ENCODE results near the gene HBG1.

The HBG1 gene

GRCh38 chr11:5242208-5242607 lies 7.4 kb downstream of the HBG1 start:
- no peak for TF ChIP-seq SIN3A (IDR thresholded peaks at IDR 0.05; ENCODE audit: borderline replicate concordance, insufficient read depth, low read length)
- no peak for TF ChIP-seq TAF1 (IDR thresholded peaks at IDR 0.05; ENCODE audit: borderline replicate concordance, insufficient read depth, low read length)
- TF ChIP-seq POLR2AphosphoS5 (IDR thresholded peaks at IDR 0.05; ENCODE audit: low read depth, low read length) = no peak
- TF ChIP-seq REST (IDR thresholded peaks at IDR 0.05; ENCODE audit: insufficient read depth in 1 of 2, low read depth in 2 of 2, low read length in 2 of 2) = no peak
- no peak for TF ChIP-seq FOXP2 (optimal IDR thresholded peaks at IDR 0.05; ENCODE audit: borderline replicate concordance, extremely low read depth, extremely low read length, insufficient read depth)

- no peak for TF ChIP-seq POLR2AphosphoS5 (IDR thresholded peaks at IDR 0.05; ENCODE audit: low read depth, low read length)
- no peak for TF ChIP-seq REST (IDR thresholded peaks at IDR 0.05; ENCODE audit: insufficient read depth in 1 of 2, low read depth in 2 of 2, low read length in 2 of 2)
- no peak for TF ChIP-seq FOXP2 (optimal IDR thresholded peaks at IDR 0.05; ENCODE audit: borderline replicate concordance, extremely low read depth, extremely low read length, insufficient read depth)
- TF ChIP-seq TAF1 (IDR thresholded peaks at IDR 0.05; ENCODE audit: borderline replicate concordance, insufficient read depth, low read length) = no peak
- no peak for TF ChIP-seq SIN3A (IDR thresholded peaks at IDR 0.05; ENCODE audit: borderline replicate concordance, insufficient read depth, low read length)
Measured at GRCh38 chr11:5241458-5241857, 8.2 kb downstream of the HBG1 start.

- no peak for TF ChIP-seq SIN3A (IDR thresholded peaks at IDR 0.05; ENCODE audit: borderline replicate concordance, insufficient read depth, low read length)
- no peak for TF ChIP-seq FOXP2 (optimal IDR thresholded peaks at IDR 0.05; ENCODE audit: borderline replicate concordance, extremely low read depth, extremely low read length, insufficient read depth)
- no peak for TF ChIP-seq POLR2AphosphoS5 (IDR thresholded peaks at IDR 0.05; ENCODE audit: low read depth, low read length)
- TF ChIP-seq REST (IDR thresholded peaks at IDR 0.05; ENCODE audit: insufficient read depth in 1 of 2, low read depth in 2 of 2, low read length in 2 of 2) = no peak
- TF ChIP-seq TAF1 (IDR thresholded peaks at IDR 0.05; ENCODE audit: borderline replicate concordance, insufficient read depth, low read length) = no peak
Measured at GRCh38 chr11:5240458-5240857, 9.2 kb downstream of the HBG1 start.

GRCh38 chr11:5240056-5240455 lies 9.6 kb downstream of the HBG1 start:
- TF ChIP-seq REST (IDR thresholded peaks at IDR 0.05; ENCODE audit: insufficient read depth in 1 of 2, low read depth in 2 of 2, low read length in 2 of 2) = no peak
- TF ChIP-seq FOXP2 (optimal IDR thresholded peaks at IDR 0.05; ENCODE audit: borderline replicate concordance, extremely low read depth, extremely low read length, insufficient read depth) = no peak
- TF ChIP-seq SIN3A (IDR thresholded peaks at IDR 0.05; ENCODE audit: borderline replicate concordance, insufficient read depth, low read length) = no peak
- TF ChIP-seq TAF1 (IDR thresholded peaks at IDR 0.05; ENCODE audit: borderline replicate concordance, insufficient read depth, low read length) = no peak
- no peak for TF ChIP-seq POLR2AphosphoS5 (IDR thresholded peaks at IDR 0.05; ENCODE audit: low read depth, low read length)

- TF ChIP-seq FOXP2 (optimal IDR thresholded peaks at IDR 0.05; ENCODE audit: borderline replicate concordance, extremely low read depth, extremely low read length, insufficient read depth) = no peak
- TF ChIP-seq REST (IDR thresholded peaks at IDR 0.05; ENCODE audit: insufficient read depth in 1 of 2, low read depth in 2 of 2, low read length in 2 of 2) = no peak
- TF ChIP-seq TAF1 (IDR thresholded peaks at IDR 0.05; ENCODE audit: borderline replicate concordance, insufficient read depth, low read length) = no peak
- no peak for TF ChIP-seq SIN3A (IDR thresholded peaks at IDR 0.05; ENCODE audit: borderline replicate concordance, insufficient read depth, low read length)
- no peak for TF ChIP-seq POLR2AphosphoS5 (IDR thresholded peaks at IDR 0.05; ENCODE audit: low read depth, low read length)
Measured at GRCh38 chr11:5239046-5239445, 10.6 kb downstream of the HBG1 start.

Measured in PFSK-1 (cell line).